ENCODE measurements around the gene TXN.
"Not testable (repeated sequence)": the region's sequence is repeated elsewhere in the genome, so short reads cannot be mapped to it uniquely, and the experiment has no call there.

TXN gene

GRCh38 chr9:110257097-110257841 is 962 bp upstream of the TXN start:
- no peak for DNase-seq

DNA sequence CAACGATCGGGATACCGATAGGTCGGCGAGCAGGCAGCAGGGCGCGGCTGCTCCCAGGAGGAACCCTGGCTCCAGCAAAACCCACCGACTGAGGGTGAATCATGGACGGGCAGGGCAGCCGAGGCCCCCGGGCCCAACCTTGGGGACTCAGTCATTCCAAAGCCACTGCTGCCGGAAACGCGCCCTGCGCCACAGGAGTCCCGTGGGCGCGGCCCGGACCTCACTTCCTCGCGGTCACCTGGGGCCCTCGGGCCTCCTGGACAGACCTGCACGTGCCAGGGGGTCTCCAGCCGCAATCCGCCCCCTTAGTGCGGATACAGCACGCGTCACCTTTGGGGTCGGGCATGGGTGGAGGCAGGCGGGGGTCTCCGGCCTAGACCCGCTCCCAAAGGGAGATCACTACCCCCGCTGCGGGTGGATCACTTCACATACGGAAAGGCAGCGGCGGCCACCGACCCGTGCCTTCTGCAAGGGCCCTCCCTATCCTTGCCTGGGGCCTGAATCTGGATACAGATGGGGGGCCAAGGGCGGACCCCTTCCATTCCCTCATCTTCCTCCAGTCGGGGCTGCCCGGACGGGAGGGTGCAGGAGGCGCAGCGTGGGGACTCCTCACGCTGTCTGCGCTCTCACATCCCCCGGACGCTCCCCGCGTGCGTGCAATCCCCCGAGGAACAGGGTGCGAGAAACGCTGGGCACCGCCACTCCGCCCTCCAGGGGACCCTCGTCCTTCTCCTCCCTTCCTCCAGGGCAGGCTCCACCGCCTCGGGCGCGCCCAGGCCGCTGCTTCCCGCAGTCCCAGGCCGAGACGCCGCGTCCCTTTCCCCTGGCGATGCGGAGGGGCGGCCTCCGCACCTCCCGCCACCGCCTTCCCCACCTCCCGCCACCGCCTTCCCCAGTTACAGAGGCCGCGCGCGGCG is 586 bp downstream of the TXN start:
- peak in 2 of 3 experiments; percentile 80 to 84 for DNase-seq

GRCh38 chr9:110255034-110255462 is 1.3 kb downstream of the TXN start:
- DNase-seq, result no peak

DNA sequence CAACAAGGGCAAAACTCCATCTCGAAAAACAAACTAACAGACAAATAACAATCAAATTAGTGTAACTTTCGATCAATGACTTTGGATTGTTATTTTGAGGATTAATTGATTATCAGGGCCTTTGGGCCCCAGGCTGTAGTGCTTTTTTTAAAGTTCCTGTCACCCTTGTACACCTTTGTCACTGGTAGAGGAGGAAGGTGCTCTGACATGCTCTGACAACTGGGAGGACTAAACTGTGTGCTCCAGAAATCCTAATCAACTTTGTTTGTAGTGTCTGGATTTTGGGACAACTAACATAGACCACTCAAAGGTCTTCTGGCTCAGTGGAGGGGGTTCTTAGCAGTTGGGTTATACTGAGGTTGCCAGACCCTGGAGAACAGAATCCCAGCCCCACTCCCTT is 1.8 kb downstream of the TXN start:
- DNase-seq, result no peak

GRCh38 chr9:110252509-110253139 is 3.7 kb downstream of the TXN start:
- no peak for DNase-seq

GRCh38 chr9:110251770-110252169 is 4.5 kb downstream of the TXN start:
- not testable (repeated sequence) for DNase-seq

GRCh38 chr9:110251212-110251611 is 5.1 kb downstream of the TXN start:
- DNase-seq, result no peak

GRCh38 chr9:110249603-110250002 is 6.7 kb downstream of the TXN start:
- DNase-seq, result no peak

- no peak for DNase-seq
Observed at GRCh38 chr9:110248361-110248760, 7.9 kb downstream of the TXN start.

- DNase-seq, result no peak
Observed at GRCh38 chr9:110246214-110246613, 10.1 kb downstream of the TXN start.

GRCh38 chr9:110244616-110245015 is 11.7 kb downstream of the TXN start:
- no peak for DNase-seq

DNA sequence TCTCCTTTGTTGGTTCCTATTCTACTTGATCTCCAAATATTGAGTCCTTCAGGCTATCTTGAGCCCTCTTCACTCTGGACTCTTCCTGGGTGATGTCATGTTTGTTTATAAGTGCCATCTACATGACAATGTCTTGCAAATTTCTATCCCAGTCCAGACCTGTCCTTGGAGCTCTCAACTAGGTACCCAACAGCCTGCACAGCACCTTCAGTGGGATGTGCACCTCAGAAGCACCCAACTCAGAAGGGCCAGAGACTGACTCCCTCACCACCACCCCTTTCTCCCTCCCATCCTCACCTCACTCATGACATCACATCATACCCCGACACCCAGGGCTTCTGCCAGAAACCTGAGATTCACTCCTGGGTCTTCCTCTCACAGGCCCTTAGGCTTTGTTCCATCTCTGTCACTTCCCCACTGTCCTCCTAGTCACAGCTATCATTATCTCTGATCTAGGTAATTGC is 14.4 kb downstream of the TXN start:
- DNase-seq, result no peak

DNA sequence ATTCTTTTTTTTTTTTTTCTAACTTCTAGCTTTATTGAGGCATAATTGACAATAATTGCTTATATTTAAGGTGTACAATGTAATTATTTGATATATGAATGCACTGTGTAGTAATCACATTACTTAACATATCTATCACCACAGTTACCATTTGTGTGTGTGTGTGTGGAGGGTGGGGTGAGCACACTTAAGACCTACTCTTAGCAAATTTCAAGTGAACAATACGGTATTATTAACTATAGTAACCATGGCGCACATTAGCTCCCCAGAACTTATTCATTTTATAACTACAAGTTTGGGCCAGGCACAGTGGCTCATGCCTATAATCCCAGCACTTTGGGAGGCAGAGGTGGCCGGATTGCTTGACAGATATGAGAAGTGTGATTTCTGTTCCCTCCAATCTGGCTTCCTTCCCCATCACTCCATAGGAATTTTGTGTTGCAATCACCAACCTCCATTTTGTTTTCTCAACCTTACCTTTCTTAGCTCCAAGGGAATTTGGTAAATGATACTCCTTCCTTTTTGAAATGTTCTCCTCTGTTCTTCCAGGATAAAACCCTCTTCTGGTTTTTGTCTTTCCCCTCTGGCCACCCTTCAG is 14.9 kb downstream of the TXN start:
- DNase-seq, result no peak

DNA sequence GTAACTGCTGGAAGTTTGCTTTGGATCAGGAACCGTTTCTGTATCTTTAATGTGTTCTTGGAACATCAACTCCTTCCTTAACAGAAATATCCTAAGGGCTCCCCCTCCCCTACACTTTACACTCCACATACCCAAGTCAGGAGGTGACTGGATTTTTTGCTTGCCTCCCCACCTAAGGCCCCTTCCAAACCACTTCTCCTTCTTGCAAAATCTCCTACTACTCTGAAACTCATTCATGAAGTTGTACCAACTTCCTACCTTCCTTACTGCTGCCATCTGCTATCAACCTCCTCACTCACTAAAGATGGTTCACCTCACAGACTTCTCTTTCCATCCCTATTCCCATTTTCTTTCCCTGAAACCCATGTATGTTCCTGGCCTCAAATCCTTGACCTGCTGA is 16.1 kb downstream of the TXN start:
- DNase-seq, result no peak

DNA sequence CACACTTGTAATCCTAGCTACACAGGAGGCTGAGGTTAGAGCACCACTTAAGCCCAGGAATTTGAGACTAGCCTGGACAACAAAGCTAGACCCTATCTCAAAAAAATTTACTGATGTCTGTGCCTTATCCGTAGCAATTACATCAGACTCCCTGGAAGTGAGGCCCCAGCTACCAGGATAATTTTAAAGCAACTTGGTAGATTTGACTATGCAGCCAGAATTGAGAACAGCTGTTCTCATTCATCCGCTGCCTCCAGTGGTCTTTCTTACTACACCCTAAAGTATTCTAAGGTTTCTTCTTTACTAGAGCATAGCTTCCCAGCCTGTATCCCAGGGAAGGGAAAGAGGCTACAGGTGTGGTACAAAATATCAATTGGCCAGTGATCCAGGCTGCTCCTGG is 28.0 kb downstream of the TXN start:
- no peak for DNase-seq

GRCh38 chr9:110224583-110224982 is 31.7 kb downstream of the TXN start:
- no peak for DNase-seq

DNA sequence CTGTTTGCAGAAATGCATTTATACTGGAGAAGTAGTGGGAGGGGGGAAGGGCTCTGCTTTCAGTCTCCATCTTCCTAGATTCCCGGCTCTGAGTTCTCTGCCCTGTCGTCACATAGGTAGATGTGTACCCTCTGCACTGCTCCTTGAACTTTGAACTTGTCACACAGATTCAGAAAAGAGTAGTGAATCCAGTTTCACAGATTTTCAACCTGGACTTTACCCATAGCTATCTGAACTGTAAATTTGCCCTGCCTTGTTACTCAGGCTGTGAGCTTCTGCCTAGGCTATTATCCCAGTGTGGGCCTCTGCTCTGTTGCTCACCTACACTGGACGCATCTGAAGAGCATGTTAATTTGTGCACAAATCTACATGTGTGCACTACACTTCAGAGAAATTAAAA is 35.5 kb downstream of the TXN start:
- no peak for DNase-seq

DNA sequence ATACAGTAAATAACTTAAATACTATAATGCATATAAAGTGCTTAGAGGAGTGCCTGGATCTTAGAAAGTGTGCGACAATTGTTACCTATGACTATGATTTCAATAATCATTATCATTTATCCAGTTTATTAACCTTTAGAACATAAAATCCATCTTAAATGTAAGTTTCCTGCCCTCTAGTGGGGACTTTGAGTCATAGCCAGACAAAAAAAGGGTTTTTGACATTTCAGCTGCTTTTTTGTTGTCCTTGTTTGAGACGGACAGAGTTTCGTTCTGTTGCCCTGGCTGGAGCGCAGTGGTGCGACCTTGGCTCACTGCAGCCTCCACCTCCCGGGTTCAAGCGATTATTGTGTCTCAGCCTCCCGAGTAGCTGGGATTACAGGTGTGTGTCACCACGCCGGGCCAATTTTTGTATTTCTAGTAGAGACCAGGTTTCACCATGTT is 38.6 kb downstream of the TXN start:
- peak; percentile 4 to 62 (median 8) for DNase-seq

DNA sequence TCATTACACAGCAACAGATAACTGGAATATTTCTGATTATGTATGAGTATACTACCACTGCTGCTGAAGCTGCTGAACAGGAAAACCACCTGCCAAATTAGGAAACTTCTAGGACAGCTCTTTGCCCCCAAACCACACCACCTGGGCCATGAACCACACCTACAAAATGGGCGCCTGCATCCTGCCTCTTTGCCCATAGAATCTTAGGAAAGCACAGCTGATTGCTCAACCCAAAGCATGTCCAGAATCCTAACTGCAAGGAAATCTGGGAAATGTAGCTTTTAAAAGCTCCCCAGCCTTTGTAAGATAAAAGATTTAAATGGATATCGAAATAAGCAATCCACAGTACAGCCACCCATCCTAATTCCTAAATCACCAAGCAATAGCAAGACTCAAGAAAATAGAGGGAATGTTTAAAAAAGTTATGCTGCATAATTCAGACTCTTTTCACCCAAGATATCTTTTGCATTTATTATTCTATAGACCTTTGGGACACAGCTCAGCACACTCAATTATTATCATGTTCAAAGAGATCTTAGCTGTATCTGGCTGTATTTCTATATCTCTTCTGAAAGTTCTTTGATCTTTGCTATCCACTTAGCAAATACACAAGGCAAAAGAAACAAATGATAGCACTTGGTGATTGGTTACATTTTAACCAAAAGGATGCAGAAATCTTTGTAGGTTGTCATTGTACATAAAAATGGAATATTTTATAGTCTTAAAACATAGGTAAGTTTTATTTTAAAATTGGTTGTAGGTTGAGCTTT is 41.5 kb downstream of the TXN start:
- DNase-seq, result no peak

DNA sequence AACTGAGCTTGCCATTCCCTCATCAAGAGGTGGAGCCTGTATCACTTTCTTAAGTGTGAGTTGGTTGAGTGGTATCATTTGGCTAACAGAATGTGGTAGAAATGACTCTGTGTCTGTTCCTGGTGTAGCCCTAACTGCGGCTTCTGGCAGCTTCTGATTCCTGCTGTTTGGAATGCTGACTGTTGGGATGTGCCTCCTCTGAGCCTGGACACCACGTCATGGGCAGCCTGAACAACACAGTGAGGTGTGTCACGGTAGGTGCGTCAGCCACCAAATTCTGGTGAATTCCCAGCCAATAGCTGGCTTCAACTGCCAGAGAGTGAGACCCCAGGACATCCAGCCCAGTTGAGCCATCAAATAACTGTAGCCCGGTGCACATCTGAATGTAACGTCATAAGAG is 42.2 kb downstream of the TXN start:
- DNase-seq, result no peak

- no peak for DNase-seq
Observed at GRCh38 chr9:110213413-110214044, 42.8 kb downstream of the TXN start.

DNA sequence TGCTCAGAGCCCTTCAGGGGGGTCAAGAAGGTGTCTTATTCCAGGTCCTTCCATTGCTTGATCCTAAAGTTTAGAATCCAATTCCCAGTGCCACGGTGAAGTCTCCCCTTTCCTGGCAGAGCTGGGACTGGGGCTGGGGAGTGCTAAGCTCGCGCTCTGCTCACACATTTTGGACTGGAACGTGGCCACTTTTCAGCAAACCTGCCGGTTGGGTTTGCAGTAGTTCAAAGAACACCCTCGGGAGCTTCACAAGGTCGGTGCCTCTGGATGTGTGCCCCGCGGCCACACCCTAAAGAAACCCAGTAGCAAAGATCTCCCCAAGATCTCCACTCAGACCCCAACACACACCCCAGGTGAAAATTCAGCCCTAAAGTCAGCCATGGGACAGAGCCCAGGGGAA is 48.3 kb downstream of the TXN start, which contains the start of gene C9orf152:
TSS of gene C9orf152 (minus strand) at position 129 of the 400 bp plus-strand sequence. CDS start 580 bp downstream, outside the sequence.
- no peak for DNase-seq
